Natural killer cell treated with Interleukin-12 subunit alpha and Interleukin-12 subunit beta and Interleukin-15 and Interleukin-18, amount 100 ng/mL, for 72 hours (primary cell): Measurements from ENCODE around the gene SLC43A2. TPM values are rescaled to one million over a fixed set of nuclear protein-coding genes. Genes with fewer than 3 reads are reported as not detected.
"Not testable (repeated sequence)": the region's sequence is repeated elsewhere in the genome, so short reads cannot be mapped to it uniquely, and the experiment has no call there.

Experiments used
- ATAC-seq, 2 donors: fragments of 150-1000 bp; cut with Tn5 transposase in 1 of 2; sonication (Bioruptor Pico), chemical (Tn5 transposase) in 1 of 2; 2 replicates each; pipeline ENCODE4 v1.10.0; 2021
- DNase-seq: peaks from one replicate; pipeline ENCODE4 v3.0.0; 2022; ENCODE audit warnings: low spot score
- H3K27ac Mint-ChIP-seq, 2 donors: 1 replicate in 1 of 2; 2 replicates in 1 of 2; pipeline ENCODE4 v1.8.0; 2022; ENCODE audit warnings: mixed read lengths in 2 of 2, mild to moderate bottlenecking in 1 of 2, moderate library complexity in 1 of 2
- H3K27me3 Mint-ChIP-seq, 2 donors: 1 replicate in 1 of 2; 2 replicates in 1 of 2; pipeline ENCODE4 v1.8.0; 2022; ENCODE audit warnings: mixed read lengths in 2 of 2
- H3K36me3 Mint-ChIP-seq: one replicate; pipeline ENCODE4 v1.8.0; 2022; ENCODE audit warnings: mixed read lengths
- H3K4me1 Mint-ChIP-seq, 2 donors: 1 replicate in 1 of 2; 2 replicates in 1 of 2; pipeline ENCODE4 v1.8.0; 2022; ENCODE audit warnings: low read depth in 2 of 2, mixed read lengths in 2 of 2, mild to moderate bottlenecking in 1 of 2
- H3K4me3 Mint-ChIP-seq: one replicate; pipeline ENCODE4 v1.8.0; 2022; ENCODE audit warnings: mixed read lengths
- H3K9me3 Mint-ChIP-seq: 2 replicates; pipeline ENCODE4 v1.8.0; 2022; ENCODE audit warnings: mixed read lengths
- total RNA-seq, 2 donors: library from RNA; stranded (reverse); gene quantifications; one replicate each; pipeline ENCODE4 v1.2.3, GENCODE V29; 2022

Gene SLC43A2
- total RNA-seq, 2 donors from 2014 or later: 4.9 to 5.0 TPM

DNA sequence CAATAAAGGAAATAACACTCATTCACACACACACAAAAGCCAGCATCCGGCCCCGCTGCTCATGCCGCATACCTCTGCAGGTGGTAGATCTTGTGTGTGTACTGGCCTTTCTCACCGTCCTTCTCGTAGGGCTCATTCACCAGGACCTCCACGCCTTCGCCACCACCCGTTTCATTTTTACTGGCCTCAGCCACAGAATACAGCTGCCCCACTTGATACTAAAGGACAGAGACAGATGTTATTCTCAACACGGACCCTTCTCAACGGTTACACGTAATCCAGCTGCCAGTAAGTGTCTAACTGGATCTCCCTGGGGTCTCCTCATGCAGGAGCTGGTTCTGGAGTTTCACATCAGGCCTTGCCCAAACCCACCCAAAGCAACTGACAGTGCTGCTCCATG lies 75.7 kb downstream of the SLC43A2 start:
- Mint-ChIP-seq H3K4me1 (peaks cover 9 to 18% of the 10 kb centered on the region in 2 donors), H3K36me3 (peaks cover 8% of the 10 kb centered on the region), H3K27me3 (no peaks in the 10 kb centered on the region), H3K9me3 (no peaks in the 10 kb centered on the region), H3K4me3 (no peak overlapping the region), H3K27ac (no peak overlapping the region)
- ATAC-seq (peak in 1 of 2 donors; percentile 46), DNase-seq (no peak)

DNA sequence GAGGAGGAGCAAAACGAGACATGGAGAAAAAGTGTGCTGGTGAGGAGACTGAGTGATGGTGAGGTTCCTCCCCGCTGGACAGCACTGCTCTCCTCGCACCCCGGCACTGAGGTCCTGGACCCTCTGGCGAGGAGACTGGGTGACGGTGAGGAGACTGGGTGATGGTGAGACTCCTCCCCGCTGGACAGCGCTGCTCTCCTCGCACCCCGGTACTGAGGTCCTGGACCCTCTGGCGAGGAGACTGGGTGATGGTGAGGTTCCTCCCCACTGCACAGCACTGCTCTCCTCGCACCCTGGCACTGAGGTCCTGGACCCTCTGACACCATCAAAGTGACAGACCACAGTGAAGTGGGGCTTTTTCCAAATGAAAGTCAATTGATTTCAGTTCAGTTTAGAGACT lies 76.9 kb downstream of the SLC43A2 start:
- no peak for ATAC-seq
- DNase-seq: no peak
- Mint-ChIP-seq H3K4me3 (no peak overlapping the region), H3K36me3 (peaks cover 8% of the 10 kb centered on the region), H3K27me3 (no peaks in the 10 kb centered on the region), H3K27ac (no peak overlapping the region), H3K9me3 (no peaks in the 10 kb centered on the region), H3K4me1 (peaks cover 9 to 18% of the 10 kb centered on the region in 2 donors)

DNA sequence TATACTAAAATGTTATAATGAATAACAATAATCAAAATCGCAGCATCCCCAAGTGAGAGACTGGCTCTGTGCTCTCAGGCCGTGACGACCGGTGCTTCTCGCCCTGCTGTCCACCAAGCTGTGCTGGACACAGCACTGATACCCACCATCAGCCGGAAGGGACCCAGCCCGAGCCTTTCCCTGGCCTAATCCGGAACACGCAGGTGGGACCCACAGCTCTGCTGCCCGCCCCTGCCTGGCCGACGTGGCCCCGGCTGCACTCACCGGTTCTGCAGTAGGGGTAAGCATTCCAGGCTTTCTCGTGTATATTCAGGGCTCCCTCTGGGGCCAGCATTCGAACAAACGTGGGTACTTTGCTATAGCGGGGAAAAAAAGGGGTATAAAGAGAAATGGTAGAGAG lies 80.6 kb downstream of the SLC43A2 start:
- no peaks in the 10 kb centered on the region for H3K9me3 Mint-ChIP-seq
- no peak for ATAC-seq

DNA sequence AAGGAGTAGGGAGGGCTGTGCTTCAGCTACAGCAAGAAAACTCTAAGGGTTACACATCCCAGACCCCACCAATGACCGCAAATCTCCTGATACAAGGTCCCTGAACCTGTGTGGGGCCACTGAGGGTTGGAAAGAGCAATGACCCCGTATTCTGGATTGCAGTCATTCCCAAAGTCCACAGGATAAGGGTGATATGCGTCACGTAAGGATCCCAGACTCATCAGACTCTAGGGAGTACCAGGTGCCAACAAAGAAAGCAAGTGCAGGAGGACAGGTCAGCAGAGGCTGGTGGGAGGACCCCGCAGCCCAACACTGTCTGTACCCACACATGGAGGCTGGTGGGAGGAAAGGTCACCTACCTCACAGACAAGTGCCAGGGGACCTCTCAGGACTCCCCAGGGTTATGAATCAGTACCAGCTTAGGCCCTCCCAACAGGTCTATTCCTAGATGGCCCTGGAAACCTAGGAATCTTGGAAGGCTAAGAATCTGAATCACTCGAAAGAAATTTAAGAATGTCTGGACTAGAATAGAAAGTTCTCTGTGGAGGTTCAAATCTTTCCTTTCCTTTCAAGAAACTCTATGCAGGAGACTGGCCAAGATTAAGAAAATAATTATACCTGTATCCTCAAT lies 82.2 kb downstream of the SLC43A2 start:
- Mint-ChIP-seq H3K4me3 (no peak overlapping the region), H3K36me3 (peaks cover 8% of the 10 kb centered on the region), H3K9me3 (no peaks in the 10 kb centered on the region), H3K27ac (no peak overlapping the region), H3K4me1 (peaks cover 0 to 8% of the 10 kb centered on the region in 2 donors), H3K27me3 (no peaks in the 10 kb centered on the region)
- DNase-seq: no peak
- no peak for ATAC-seq

More for the DNA sequence above, 80.6 kb downstream of the SLC43A2 start:
- H3K27ac Mint-ChIP-seq: no peak overlapping the region
- peaks cover 0 to 8% of the 10 kb centered on the region in 2 donors for H3K4me1 Mint-ChIP-seq
- peaks cover 8% of the 10 kb centered on the region for H3K36me3 Mint-ChIP-seq
- no peak overlapping the region for H3K4me3 Mint-ChIP-seq
- no peak for DNase-seq
- no peaks in the 10 kb centered on the region for H3K27me3 Mint-ChIP-seq

DNA sequence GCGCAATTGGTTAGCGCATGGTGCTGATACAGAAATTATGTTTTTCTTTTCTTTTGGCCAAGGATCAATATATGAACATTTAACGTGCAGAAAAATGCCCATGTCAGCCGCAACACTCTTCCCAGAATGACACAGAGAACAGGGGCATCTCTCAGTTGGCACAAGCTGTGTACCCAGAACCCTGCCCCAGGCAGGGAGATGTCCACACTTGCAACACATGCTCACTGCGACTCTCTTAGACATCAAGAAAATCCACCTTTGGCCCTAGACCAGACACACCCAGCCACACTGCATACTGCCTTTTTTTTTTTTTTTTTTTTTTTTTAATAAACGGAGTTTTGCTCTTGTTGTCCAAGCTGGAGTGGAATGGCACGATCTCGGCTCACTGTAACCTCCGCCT lies 83.0 kb downstream of the SLC43A2 start:
- H3K36me3 Mint-ChIP-seq: peaks cover 3% of the 10 kb centered on the region
- no peak overlapping the region for H3K27ac Mint-ChIP-seq
- ATAC-seq (no peak), DNase-seq (no peak)
- peaks cover 0 to 5% of the 10 kb centered on the region in 2 donors for H3K4me1 Mint-ChIP-seq
- H3K9me3 Mint-ChIP-seq: no peaks in the 10 kb centered on the region
- H3K27me3 Mint-ChIP-seq: no peaks in the 10 kb centered on the region
- H3K4me3 Mint-ChIP-seq: no peak overlapping the region

DNA sequence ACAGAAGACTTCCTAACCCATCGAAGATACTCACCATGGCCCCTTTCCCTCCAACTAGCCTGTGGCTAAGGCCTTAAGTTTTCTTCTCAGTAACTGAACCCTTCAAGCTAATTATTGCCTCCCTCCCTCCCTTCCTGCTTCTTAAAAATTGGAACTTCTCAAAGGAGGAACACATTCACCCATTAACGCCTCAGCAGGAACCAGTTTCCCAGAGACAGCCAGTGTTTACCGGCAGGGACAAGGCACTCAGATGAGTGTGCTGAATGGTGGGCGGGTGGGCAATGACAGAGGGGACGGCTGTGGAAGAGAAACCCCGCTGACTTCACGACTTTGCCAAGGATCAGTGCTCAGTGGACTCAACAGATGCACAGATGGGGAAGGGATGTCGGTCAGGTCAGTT lies 86.3 kb downstream of the SLC43A2 start:
- DNase-seq (no peak), ATAC-seq (no peak)
- Mint-ChIP-seq H3K27ac (no peak overlapping the region), H3K4me3 (no peak overlapping the region), H3K9me3 (no peaks in the 10 kb centered on the region), H3K36me3 (no peaks in the 10 kb centered on the region), H3K27me3 (no peaks in the 10 kb centered on the region), H3K4me1 (peaks cover 0 to 4% of the 10 kb centered on the region in 2 donors)

DNA sequence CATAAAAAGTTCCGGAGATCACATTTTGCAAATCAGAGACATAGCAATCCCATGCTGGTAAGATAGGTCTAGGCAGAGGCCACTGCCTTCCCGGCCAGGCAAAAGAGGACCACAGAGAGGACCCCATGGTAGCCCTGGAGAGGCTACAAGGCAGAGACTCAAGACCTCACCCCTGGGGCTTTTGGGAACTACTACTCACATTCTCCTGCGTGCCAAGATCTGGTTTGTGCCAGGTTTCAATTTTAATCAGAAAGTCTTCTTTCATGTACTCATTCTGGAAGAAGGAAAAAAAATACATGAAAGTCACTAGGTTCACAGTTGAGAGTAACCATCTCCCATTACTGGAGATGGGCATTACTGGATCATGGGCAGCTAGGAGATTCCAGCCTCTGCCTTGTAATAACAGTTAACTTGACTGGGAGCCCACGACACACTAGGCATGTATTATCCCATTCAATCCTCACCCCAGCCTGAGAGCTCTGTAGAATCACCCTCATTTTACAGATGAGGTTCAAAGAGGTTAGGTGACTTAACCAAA lies 87.2 kb downstream of the SLC43A2 start:
- no peaks in the 10 kb centered on the region for H3K27me3 Mint-ChIP-seq
- H3K27ac Mint-ChIP-seq: peak overlapping the region in 1 of 2 donors; percentile 50
- H3K36me3 Mint-ChIP-seq: no peaks in the 10 kb centered on the region
- no peak overlapping the region for H3K4me3 Mint-ChIP-seq
- H3K4me1 Mint-ChIP-seq: peaks cover 0 to 4% of the 10 kb centered on the region in 2 donors
- DNase-seq (no peak), ATAC-seq (no peak)
- no peaks in the 10 kb centered on the region for H3K9me3 Mint-ChIP-seq

DNA sequence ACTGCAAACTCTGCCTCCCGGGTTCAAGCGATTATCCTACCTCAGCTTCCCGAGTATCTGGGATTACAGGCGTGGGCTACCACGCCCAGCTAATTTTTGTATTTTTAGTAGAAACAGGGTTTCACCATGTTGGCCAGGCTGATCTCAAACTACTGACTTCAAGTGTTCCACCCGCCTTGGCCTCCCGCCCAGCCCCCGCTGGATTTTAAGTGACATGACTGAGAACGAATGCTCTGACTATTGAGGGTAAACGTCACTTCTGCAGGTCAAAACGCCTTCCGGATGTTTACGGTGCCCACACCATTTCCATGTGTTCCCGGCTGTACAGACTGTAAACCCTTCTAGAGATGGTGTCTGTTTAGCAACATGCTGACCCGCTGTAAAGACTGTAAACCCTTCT lies 88.8 kb downstream of the SLC43A2 start:
- Mint-ChIP-seq H3K27me3 (no peaks in the 10 kb centered on the region), H3K4me1 (peaks cover 0 to 4% of the 10 kb centered on the region in 2 donors), H3K36me3 (peaks cover 6% of the 10 kb centered on the region), H3K9me3 (no peaks in the 10 kb centered on the region), H3K27ac (no peak overlapping the region), H3K4me3 (no peak overlapping the region)
- DNase-seq (no peak), ATAC-seq (no peak)

DNA sequence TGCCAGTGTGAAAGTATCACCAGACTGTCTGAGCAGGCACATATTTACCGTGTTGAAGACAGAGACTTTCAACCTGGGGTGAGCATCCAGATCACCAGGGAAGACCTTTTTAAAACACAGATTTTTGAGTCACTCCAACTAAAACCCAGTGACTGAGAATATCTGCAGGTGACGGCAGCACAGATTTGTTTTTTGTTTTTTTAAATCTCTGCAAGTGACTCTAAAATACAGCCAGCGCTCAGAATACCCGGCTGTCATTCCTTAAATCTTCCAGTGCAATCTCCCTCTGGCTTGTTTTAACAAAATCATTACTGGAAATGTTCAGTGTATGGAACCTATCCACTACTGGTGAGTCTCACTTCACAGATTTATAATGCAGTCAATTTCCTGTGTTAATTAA lies 92.9 kb downstream of the SLC43A2 start:
- Mint-ChIP-seq H3K4me1 (no peaks in the 10 kb centered on the region), H3K4me3 (no peak overlapping the region), H3K27me3 (no peaks in the 10 kb centered on the region), H3K9me3 (no peaks in the 10 kb centered on the region), H3K27ac (no peak overlapping the region), H3K36me3 (peaks cover 14% of the 10 kb centered on the region)
- no peak for ATAC-seq
- no peak for DNase-seq

DNA sequence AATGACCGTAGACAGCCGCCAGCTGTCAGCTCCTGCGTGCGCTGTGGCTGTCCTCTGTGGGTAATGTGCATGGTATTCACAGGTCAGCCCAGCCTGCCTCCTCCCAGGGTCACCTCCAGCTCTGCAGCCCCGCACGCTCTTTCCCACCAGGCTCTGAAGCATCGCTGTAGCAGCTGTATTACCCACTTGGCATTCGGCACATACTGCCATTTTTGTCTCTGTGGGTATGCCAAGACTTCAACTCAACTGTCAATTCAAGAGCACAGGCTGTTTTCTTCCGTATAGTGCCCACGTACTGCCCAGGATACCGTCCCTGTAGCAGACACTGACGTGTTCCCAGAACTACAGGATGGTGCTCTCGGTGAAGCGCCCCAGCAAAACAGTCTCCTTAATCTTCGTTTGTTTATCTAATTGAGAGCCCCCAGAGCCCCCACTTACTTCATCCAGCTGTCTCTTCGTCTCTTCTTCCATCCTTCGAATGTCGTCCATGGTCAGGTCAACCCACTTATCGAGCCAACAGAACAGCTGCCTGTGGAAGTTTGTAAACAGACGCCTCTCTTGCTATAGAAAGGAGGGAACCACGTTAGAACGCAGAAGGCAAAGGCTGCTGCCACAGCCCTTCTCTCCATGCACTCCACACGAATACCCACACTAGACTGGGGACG lies 94.8 kb downstream of the SLC43A2 start:
- no peaks in the 10 kb centered on the region for H3K27me3 Mint-ChIP-seq
- no peak overlapping the region for H3K27ac Mint-ChIP-seq
- H3K4me3 Mint-ChIP-seq: no peak overlapping the region
- H3K9me3 Mint-ChIP-seq: no peaks in the 10 kb centered on the region
- peaks cover 19% of the 10 kb centered on the region for H3K36me3 Mint-ChIP-seq
- DNase-seq (no peak), ATAC-seq (no peak)
- peaks cover 0 to 2% of the 10 kb centered on the region in 2 donors for H3K4me1 Mint-ChIP-seq

DNA sequence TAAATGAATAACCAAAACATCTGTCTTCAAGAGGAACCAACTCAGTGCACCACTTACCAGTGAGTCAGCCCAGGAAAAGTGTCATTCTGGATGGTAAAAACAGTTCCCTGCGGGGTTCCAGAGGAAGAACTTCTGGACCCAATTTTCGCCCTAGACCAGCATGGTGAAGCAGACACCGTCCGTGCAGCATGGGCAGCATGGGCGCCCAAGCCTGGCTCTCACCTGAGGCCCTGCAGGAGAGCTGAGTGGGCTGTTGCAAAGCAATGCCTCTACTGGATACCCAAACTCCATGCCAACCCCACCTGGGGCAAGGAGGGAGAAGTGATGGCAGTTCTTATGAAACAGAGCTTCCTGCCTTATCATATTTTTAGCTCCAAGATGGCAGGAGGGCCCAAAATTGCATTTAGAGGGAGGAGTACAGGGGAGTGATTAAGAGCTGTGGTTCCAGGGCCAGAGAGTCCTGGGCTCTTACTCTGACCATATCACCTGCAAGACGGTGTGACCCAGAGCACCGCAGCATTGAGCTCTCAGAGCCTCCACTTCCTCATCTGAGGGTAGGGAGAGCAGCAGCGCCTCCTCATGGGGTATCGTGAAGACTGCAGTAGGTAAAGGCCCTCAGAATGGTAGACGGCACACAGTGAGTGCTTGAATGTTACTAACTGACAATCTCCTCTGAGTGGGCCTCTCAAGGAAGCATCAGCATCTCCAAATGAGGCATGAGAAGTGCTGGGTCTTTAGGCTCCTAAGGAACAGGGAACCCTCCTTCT lies 95.6 kb downstream of the SLC43A2 start:
- Mint-ChIP-seq H3K27me3 (no peaks in the 10 kb centered on the region), H3K4me3 (no peak overlapping the region), H3K9me3 (no peaks in the 10 kb centered on the region), H3K36me3 (peaks cover 19% of the 10 kb centered on the region), H3K27ac (no peak overlapping the region), H3K4me1 (peaks cover 0 to 2% of the 10 kb centered on the region in 2 donors)
- no peak for DNase-seq
- ATAC-seq: peak in 1 of 2 donors; percentile 57

DNA sequence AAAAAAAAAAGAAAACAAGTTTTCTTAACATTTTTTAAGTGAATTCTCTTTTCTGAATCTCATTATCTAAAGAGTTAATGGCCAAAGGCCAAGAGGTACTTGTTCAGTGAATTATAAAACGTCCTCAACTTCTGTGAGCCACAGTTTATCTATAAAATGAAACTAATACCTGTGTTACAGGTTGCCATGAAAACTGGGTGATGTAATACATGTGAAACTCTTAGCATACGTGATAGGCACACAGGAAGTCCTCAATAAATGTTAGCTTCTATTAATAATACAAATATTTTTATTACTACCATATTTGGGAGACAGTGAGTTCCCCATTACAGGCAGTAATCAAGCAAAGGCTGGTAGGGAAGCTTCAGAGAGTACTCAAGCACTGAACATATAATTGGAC lies 98.8 kb downstream of the SLC43A2 start:
- no peak for ATAC-seq
- DNase-seq: no peak
- Mint-ChIP-seq H3K4me3 (no peak overlapping the region), H3K27ac (no peak overlapping the region), H3K4me1 (peaks cover 0 to 2% of the 10 kb centered on the region in 2 donors), H3K36me3 (peaks cover 13% of the 10 kb centered on the region), H3K27me3 (no peaks in the 10 kb centered on the region), H3K9me3 (no peaks in the 10 kb centered on the region)

DNA sequence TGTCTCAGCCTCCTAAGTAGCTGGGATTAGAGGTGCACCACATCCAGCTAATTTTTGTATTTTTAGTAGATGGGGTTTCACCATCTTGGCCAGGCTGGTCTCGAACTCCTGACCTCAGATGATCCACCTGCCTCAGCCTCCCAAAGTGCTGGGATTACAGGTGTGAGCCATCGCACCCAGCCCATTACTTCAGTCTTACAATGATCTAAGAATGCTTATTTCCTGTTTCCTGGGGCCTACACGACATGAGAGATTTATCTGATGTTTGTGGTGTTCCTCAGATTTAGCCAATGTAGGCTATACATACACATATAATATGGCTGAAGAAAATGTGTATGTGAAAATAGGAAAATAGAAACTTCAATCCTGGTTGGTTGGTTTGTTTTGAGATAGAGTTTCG lies 101.8 kb downstream of the SLC43A2 start:
- not testable (repeated sequence) for DNase-seq, H3K4me1 Mint-ChIP-seq, H3K36me3 Mint-ChIP-seq, ATAC-seq, H3K27ac Mint-ChIP-seq, H3K4me3 Mint-ChIP-seq, H3K9me3 Mint-ChIP-seq, H3K27me3 Mint-ChIP-seq

DNA sequence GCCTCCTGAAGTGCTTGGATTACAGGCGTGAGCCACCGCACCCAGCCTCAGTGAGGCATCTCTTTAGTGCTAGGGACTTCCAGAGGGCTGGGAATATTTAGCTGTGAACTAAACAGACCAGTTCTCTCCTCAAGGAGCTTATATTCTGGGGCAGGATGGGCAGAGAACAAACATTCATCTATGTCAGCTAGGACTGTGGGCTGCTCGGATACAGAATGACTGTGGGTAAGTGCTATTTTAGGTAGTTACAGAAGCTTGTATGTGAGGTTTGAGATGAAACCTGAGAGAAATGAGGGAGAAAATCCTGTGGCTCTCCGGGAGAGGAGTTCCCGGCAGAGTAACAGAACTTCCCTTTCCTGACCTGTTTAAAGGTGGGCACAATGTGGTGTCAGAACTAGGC lies 106.0 kb downstream of the SLC43A2 start:
- H3K27me3 Mint-ChIP-seq: no peaks in the 10 kb centered on the region
- H3K4me3 Mint-ChIP-seq: no peak overlapping the region
- DNase-seq (no peak), ATAC-seq (no peak)
- H3K36me3 Mint-ChIP-seq: peaks cover 4% of the 10 kb centered on the region
- H3K9me3 Mint-ChIP-seq: no peaks in the 10 kb centered on the region
- peaks cover 2 to 10% of the 10 kb centered on the region in 2 donors for H3K4me1 Mint-ChIP-seq
- no peak overlapping the region for H3K27ac Mint-ChIP-seq
